Smooth muscle cell (in vitro differentiated cells): Measurements from ENCODE around the gene DNAH11. TPM values are rescaled to one million over a fixed set of nuclear protein-coding genes. Genes with fewer than 3 reads are reported as not detected.

Experiments
- DNase-seq: peaks from one replicate; lab custom pipeline; 2025; ENCODE audit not compliant: unreplicated experiment; lab: John Stamatoyannopoulos, UW
- H2AFZ ChIP-seq: fragments of 200-600 bp; sonication (generic); 2 replicates; pipeline ENCODE4 v1.6.0; 2016; ENCODE audit warnings: antibody characterized with exemption, low read depth, mild to moderate bottlenecking
- H3F3A ChIP-seq: fragments of 200-600 bp; sonication (generic); 2 replicates; pipeline ENCODE4 v1.6.0; 2017; ENCODE audit warnings: antibody characterized with exemption, low read depth
- H3K27ac ChIP-seq: fragments of 200-600 bp; sonication (generic); 2 replicates; pipeline ENCODE4 v1.5.1; 2016; ENCODE audit warnings: low read depth, mild to moderate bottlenecking
- H3K27me3 ChIP-seq: fragments of 200-600 bp; sonication (generic); 2 replicates; pipeline ENCODE4 v1.6.1; 2016; ENCODE audit warnings: low read depth, mild to moderate bottlenecking
- H3K36me3 ChIP-seq: fragments of 200-600 bp; sonication (generic); 2 replicates; pipeline ENCODE4 v1.5.1; 2016; ENCODE audit warnings: low read depth
- H3K4me1 ChIP-seq: fragments of 200-600 bp; sonication (generic); 2 replicates; pipeline ENCODE4 v1.5.1; 2016; ENCODE audit warnings: low read depth
- H3K4me2 ChIP-seq: fragments of 200-600 bp; sonication (generic); 2 replicates; pipeline ENCODE4 v1.6.0; 2016; ENCODE audit warnings: mild to moderate bottlenecking
- H3K4me3 ChIP-seq: fragments of 200-600 bp; sonication (generic); 2 replicates; pipeline ENCODE4 v1.5.1; 2016; ENCODE audit warnings: mild to moderate bottlenecking
- H3K79me2 ChIP-seq: fragments of 200-600 bp; sonication (generic); 2 replicates; pipeline ENCODE4 v1.6.0; 2016; ENCODE audit warnings: low read depth, mild to moderate bottlenecking
- H3K9ac ChIP-seq: fragments of 200-600 bp; sonication (generic); 2 replicates; pipeline ENCODE4 v1.6.0; 2016; ENCODE audit warnings: low read depth
- H3K9me3 ChIP-seq: fragments of 200-600 bp; sonication (generic); replicated peaks from 2 replicates; pipeline ENCODE4 v1.5.1; 2016; ENCODE audit warnings: low read depth
- H4K20me1 ChIP-seq: fragments of 200-600 bp; sonication (generic); 2 replicates; pipeline ENCODE4 v1.6.0; 2016; ENCODE audit warnings: low read depth
- WGBS: methylation state at CpG from one replicate; pipeline ENCODE4 v1.1.7; 2016; ENCODE audit warnings: low lambda C conversion rate; 5-methylcytosine and 5-hydroxymethylcytosine counted together
- polyA plus RNA-seq: library from polyadenylated mRNA; unstranded; fragments of >200 nt; fragmentation: Nextera tagmentation; extraction: Ambion mirVana; gene quantifications from 2 replicates; pipeline ENCODE4 v1.2.1, GENCODE V29; 2016
- total RNA-seq: library from RNA; depleted of rRNA; stranded (reverse); fragments of >200 nt; gene quantifications from 2 replicates; pipeline ENCODE4 v1.2.3, GENCODE V29; 2014
- TF ChIP-seq, protein P1 (sequence below): fragments of 200-600 bp; sonication (generic); IDR thresholded peaks from 2 replicates; pipeline ENCODE4 v1.5.1; 2017; ENCODE audit warnings: borderline replicate concordance, mild to moderate bottlenecking, antibody characterized with exemption; ENCODE audit not compliant: insufficient read depth, poor library complexity, severe bottlenecking

The DNAH11 gene
- total and polyA plus RNA-seq, 2 experiments from 2014 or later = 0.22 to 0.63 TPM

DNA sequence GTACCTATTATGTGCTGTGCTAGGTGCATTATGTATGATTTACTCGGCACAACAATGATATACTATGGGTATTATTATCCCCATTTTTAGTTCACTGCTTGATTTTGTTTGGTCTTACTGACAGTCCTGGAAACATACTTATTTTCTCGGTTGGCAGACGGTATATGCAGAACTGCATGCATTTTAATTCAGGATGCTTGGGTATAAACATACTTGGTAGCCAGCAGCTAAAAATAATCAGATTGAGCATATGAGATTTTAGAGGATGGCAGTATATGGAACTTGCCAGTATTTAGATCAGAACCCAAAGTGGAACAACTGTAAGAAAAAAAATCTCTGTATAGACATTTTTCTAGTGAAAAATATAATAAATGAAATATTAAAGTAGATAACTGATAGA lies 163.3 kb downstream of the DNAH11 start:
- no peak for DNase-seq
- TF ChIP-seq, protein P1, sequence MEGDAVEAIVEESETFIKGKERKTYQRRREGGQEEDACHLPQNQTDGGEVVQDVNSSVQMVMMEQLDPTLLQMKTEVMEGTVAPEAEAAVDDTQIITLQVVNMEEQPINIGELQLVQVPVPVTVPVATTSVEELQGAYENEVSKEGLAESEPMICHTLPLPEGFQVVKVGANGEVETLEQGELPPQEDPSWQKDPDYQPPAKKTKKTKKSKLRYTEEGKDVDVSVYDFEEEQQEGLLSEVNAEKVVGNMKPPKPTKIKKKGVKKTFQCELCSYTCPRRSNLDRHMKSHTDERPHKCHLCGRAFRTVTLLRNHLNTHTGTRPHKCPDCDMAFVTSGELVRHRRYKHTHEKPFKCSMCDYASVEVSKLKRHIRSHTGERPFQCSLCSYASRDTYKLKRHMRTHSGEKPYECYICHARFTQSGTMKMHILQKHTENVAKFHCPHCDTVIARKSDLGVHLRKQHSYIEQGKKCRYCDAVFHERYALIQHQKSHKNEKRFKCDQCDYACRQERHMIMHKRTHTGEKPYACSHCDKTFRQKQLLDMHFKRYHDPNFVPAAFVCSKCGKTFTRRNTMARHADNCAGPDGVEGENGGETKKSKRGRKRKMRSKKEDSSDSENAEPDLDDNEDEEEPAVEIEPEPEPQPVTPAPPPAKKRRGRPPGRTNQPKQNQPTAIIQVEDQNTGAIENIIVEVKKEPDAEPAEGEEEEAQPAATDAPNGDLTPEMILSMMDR = no peak
- WGBS = 88% methylated on average over 3 of the region's 3 CpGs

DNA sequence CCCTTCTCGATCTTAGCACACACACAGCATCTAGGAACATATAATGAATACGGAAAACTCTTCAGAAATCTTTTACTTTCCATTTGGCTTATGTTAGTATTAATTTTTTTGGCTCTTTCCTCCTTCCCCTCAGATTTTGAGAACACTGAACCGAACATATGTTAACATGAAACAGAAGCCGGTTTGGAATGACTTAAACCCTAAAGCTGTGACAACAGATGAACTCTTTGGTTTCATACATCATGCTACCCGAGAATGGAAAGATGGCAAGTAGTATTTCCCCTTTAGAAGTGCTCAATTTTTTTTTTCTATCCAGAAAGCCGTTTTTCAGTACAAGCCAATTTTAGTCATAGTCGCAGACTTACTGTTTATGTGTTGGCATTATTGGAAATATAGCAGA lies 164.7 kb downstream of the DNAH11 start:
- no peak overlapping the region for H3K9ac ChIP-seq
- no peaks in the 10 kb centered on the region for H3K79me2 ChIP-seq
- H3K36me3 ChIP-seq = no peaks in the 10 kb centered on the region
- no peaks in the 10 kb centered on the region for H3K9me3 ChIP-seq
- H3K4me1 ChIP-seq = no peaks in the 10 kb centered on the region
- no peak overlapping the region for H3K27ac ChIP-seq
- TF ChIP-seq, protein P1 = no peak
- H3K4me2 ChIP-seq = no peak overlapping the region
- no peaks in the 10 kb centered on the region for H3F3A ChIP-seq
- no peak overlapping the region for H3K4me3 ChIP-seq
- H3K27me3 ChIP-seq = peaks cover 9% of the 10 kb centered on the region
- DNase-seq = no peak
- H2AFZ ChIP-seq = no peak overlapping the region
- 95% methylated on average over 7 of the region's 7 CpGs for WGBS
- H4K20me1 ChIP-seq = no peaks in the 10 kb centered on the region

More for the DNA sequence above, 163.3 kb downstream of the DNAH11 start:
- Histone ChIP-seq H4K20me1 (no peaks in the 10 kb centered on the region), H3K36me3 (no peaks in the 10 kb centered on the region), H3K4me2 (no peak overlapping the region), H3K9ac (no peak overlapping the region), H3K79me2 (no peaks in the 10 kb centered on the region), H3K27ac (no peak overlapping the region), H3K9me3 (no peaks in the 10 kb centered on the region), H3F3A (no peaks in the 10 kb centered on the region), H3K4me3 (no peak overlapping the region), H2AFZ (no peak overlapping the region), H3K4me1 (no peaks in the 10 kb centered on the region), H3K27me3 (peaks cover 9% of the 10 kb centered on the region)

DNA sequence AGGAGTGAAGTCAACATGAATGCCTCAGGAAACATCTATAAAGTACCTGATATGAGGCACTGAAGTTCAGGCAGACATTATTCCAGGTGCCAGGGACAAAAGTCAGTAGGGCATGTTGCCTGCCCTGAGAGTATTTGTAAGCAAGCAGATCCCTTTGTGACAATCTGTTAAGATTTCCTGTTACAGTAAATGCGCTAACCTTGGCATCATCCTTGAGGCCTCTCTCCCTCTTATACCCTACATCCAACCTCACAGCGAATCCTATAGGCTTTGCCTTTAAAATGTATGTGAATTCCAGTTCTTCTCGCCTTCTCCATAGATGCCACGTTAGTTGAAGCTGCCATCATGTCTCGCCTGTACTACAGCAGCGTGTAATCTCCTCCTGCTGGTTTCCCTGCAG lies 165.3 kb downstream of the DNAH11 start:
- H3K4me2 ChIP-seq = no peak overlapping the region
- no peaks in the 10 kb centered on the region for H4K20me1 ChIP-seq
- no peak overlapping the region for H3K9ac ChIP-seq
- no peaks in the 10 kb centered on the region for H3K4me1 ChIP-seq
- H3K9me3 ChIP-seq = no peaks in the 10 kb centered on the region
- H3K4me3 ChIP-seq = no peak overlapping the region
- no peak overlapping the region for H2AFZ ChIP-seq
- 94% methylated on average over 6 of the region's 6 CpGs for WGBS
- no peak overlapping the region for H3K27ac ChIP-seq
- TF ChIP-seq, protein P1 = no peak
- no peak for DNase-seq
- H3F3A ChIP-seq = no peaks in the 10 kb centered on the region
- peaks cover 9% of the 10 kb centered on the region for H3K27me3 ChIP-seq
- no peaks in the 10 kb centered on the region for H3K79me2 ChIP-seq
- no peaks in the 10 kb centered on the region for H3K36me3 ChIP-seq

DNA sequence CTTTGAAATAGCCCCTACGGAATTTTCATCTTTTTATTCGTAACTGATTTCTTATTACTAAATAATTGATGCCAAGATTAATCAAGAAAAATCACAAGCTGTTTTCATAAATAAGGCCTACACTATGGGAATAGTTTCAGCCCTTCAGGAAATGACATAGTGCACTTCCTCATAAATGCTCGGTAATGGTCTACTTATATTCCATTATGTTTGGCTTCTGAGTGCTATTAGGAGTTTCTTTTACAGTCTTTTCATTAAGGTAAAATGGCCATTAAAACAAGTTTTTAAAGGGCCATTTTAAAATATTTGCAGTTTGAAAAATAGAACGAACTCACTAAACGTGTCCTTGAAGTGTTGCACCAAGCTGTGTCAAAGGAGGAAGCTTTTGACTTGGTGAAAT lies 174.5 kb downstream of the DNAH11 start:
- H3F3A ChIP-seq = no peaks in the 10 kb centered on the region
- H3K36me3 ChIP-seq = no peaks in the 10 kb centered on the region
- H3K9me3 ChIP-seq = no peaks in the 10 kb centered on the region
- H3K4me3 ChIP-seq = no peak overlapping the region
- H3K79me2 ChIP-seq = no peaks in the 10 kb centered on the region
- H3K4me2 ChIP-seq = no peak overlapping the region
- no peak overlapping the region for H2AFZ ChIP-seq
- 93% methylated on average over 5 of the region's 5 CpGs for WGBS
- H3K9ac ChIP-seq = no peak overlapping the region
- H3K27me3 ChIP-seq = peaks cover 3% of the 10 kb centered on the region
- no peaks in the 10 kb centered on the region for H3K4me1 ChIP-seq
- TF ChIP-seq, protein P1 = no peak
- no peak for DNase-seq
- no peaks in the 10 kb centered on the region for H4K20me1 ChIP-seq
- H3K27ac ChIP-seq = no peak overlapping the region
